BJ (cell line): ENCODE measurements around the gene KMT2B. TPM values are rescaled to one million over a fixed set of nuclear protein-coding genes. Genes with fewer than 3 reads are reported as not detected.
"Not testable (repeated sequence)": the region's sequence is repeated elsewhere in the genome, so short reads cannot be mapped to it uniquely, and the experiment has no call there.

Experiments used
- CTCF ChIA-PET: fragments of 350-600 bp; formaldehyde crosslinking; extraction: SDS; loops from one replicate; lab custom pipeline; 2021; ENCODE audit warnings: antibody characterized with exemption, inconsistent platforms; lab: Yijun Ruan, JAX
- POLR2A ChIA-PET: fragments of 300-600 bp; sonication (Branson Sonifier 250); formaldehyde crosslinking; extraction: SDS; loops from one replicate; lab custom pipeline; 2021; ENCODE audit warnings: antibody characterized with exemption; lab: Charles Lee
- DNase-seq: peaks from one replicate; pipeline ENCODE4 v3.0.0-alpha.2; 2011; ENCODE audit warnings: low read depth
- H3K27me3 ChIP-seq: 2 replicates; pipeline ENCODE4 v1.6.0; 2011; ENCODE audit warnings: low read length; ENCODE audit not compliant: control insufficient read depth, insufficient read depth
- H3K36me3 ChIP-seq: 2 replicates; pipeline ENCODE4 v1.5.1; 2011; ENCODE audit warnings: low read length; ENCODE audit not compliant: control insufficient read depth, insufficient read depth
- H3K4me3 ChIP-seq: 2 replicates; pipeline ENCODE4 v1.5.1; 2011; ENCODE audit warnings: low read depth, mild to moderate bottlenecking, control low read depth, low read length
- polyA plus RNA-seq: library from polyadenylated mRNA; depleted of rRNA; stranded (reverse); fragments of >200 nt; gene quantifications from 2 replicates; pipeline ENCODE4 v1.2.3, GENCODE V29; 2011
- TF ChIP-seq, protein P1 (sequence below): IDR thresholded peaks from 2 replicates; pipeline ENCODE4 v1.5.1; 2011; ENCODE audit warnings: low read depth, mild to moderate bottlenecking, control low read depth, inconsistent platforms, low read length, moderate library complexity; ENCODE audit not compliant: insufficient read depth

The KMT2B gene
- polyA plus RNA-seq, 1 experiment = 13.3 TPM

DNA sequence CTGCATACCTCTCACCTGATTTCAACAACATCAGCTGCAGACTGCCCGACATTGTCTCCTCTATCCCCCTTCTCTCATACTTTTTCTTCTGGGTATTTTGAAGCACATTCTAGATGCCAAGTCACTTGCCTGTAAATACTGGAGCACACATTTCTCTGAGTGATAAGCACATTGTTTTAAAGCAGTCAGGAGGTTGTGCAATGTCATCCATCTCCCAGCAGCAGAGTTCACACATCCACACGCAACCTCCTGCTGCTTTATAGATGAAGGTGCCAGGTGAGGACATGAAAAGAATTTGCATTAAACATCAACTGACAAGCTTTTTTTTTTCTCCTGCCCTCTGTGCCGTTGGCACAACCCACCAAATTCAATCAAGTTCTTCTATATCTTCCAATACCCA lies 46.0 kb upstream of the KMT2B start:
- no peaks in the 10 kb centered on the region for H3K36me3 ChIP-seq
- peaks cover 6% of the 10 kb centered on the region for H3K27me3 ChIP-seq
- DNase-seq = no peak
- CTCF ChIA-PET = no interaction called here
- no peak overlapping the region for H3K4me3 ChIP-seq
- TF ChIP-seq, protein P1, sequence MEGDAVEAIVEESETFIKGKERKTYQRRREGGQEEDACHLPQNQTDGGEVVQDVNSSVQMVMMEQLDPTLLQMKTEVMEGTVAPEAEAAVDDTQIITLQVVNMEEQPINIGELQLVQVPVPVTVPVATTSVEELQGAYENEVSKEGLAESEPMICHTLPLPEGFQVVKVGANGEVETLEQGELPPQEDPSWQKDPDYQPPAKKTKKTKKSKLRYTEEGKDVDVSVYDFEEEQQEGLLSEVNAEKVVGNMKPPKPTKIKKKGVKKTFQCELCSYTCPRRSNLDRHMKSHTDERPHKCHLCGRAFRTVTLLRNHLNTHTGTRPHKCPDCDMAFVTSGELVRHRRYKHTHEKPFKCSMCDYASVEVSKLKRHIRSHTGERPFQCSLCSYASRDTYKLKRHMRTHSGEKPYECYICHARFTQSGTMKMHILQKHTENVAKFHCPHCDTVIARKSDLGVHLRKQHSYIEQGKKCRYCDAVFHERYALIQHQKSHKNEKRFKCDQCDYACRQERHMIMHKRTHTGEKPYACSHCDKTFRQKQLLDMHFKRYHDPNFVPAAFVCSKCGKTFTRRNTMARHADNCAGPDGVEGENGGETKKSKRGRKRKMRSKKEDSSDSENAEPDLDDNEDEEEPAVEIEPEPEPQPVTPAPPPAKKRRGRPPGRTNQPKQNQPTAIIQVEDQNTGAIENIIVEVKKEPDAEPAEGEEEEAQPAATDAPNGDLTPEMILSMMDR = no peak
- POLR2A ChIA-PET = no interaction called here

DNA sequence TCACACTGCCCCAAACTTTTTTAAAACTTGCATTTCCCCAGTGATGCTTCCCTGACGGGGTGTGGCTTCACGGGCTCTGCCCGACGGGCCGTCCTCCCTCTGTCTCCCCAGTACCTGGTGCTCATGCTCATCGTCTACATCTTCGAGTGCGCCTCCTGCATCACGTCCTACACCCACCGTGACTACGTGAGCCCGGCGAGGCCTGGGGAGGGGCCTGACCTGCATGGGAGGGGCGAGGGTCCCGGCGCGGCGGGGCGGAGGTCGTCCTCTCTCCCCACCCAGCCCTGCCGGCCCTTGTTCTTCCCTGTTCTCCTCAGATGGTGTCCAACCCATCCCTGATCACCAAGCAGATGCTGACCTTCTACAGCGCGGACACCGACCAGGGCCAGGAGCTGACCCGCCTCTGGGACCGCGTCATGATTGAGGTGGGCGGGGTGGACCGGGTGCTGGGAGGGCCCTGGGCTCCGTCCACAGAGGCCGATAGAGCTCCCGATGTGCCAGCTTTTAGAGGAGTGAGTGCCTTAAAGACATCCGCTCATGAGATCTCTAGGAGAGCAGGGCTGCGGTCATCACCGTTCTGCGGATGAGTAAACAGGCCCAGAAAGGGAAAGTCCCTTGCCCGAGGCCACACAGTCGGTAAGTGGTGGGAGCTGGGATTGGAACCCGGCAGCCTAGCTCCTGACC lies 44.5 kb upstream of the KMT2B start:
- H3K27me3 ChIP-seq = peaks cover 6% of the 10 kb centered on the region
- ChIA-PET CTCF (interaction anchor here (0.6 to 1.0 kb wide), 3 partner anchors 11 to 38 kb away, joined by 3 to 6 read pairs (median 3); no protein-coding TSS in a partner anchor), POLR2A (interaction anchor here (0.5 kb wide), 1 partner anchor 464 kb away, joined by 4 read pairs; no protein-coding TSS in a partner anchor)
- no peak for DNase-seq
- H3K36me3 ChIP-seq = no peaks in the 10 kb centered on the region
- peak overlapping the region; percentile 39 for H3K4me3 ChIP-seq
- TF ChIP-seq, protein P1 = no peak

DNA sequence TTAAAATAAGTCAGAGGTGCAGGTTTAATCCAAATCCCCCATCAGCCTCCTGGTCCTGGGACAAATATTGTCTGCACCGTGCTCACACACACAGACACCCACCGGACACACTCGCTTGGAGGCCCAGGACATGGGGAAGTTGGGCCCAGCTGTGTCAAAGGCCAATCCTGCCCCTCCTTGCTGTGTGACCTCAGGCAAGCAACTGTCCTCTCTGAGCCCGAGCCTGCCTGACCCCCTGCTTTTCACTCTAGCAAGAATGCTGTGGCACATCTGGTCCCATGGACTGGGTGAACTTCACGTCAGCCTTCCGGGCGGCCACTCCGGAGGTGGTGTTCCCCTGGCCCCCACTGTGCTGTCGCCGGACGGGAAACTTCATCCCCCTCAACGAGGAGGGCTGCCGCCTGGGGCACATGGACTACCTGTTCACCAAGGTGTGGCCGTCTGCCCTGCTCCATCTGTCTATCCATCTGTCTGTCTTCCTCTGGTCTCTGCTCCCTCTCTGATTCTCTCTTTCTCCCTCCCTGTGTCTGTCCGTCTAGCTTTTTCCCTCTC lies 42.1 kb upstream of the KMT2B start:
- no peaks in the 10 kb centered on the region for H3K27me3 ChIP-seq
- no peak for DNase-seq
- TF ChIP-seq, protein P1 = no peak
- ChIA-PET CTCF (no interaction called here), POLR2A (no interaction called here)
- H3K4me3 ChIP-seq = no peak overlapping the region
- no peaks in the 10 kb centered on the region for H3K36me3 ChIP-seq

DNA sequence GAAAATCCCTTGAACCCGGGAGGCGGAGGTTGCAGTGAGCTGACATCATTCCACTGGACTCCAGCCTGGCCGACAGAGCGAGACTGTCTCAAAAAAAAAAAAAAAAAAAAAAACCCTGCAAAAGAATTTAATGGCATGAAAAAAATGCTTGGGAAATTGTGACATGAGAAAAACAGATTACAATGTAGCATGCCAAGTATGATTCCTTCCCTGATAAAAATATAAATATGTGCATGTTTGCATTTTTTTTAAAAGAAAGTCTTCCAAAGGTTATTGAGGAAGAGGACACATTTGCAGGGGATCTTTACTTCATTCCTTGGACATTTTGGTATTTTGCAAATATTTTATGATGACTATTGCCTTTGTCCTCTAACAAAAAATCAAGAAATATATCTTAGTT lies 28.0 kb upstream of the KMT2B start:
- CTCF ChIA-PET = interaction anchor here (1.0 kb wide), 1 partner anchor 130 kb away, joined by 3 read pairs; no protein-coding TSS in a partner anchor
- POLR2A ChIA-PET = no interaction called here
- Histone ChIP-seq H3K4me3 (no peak overlapping the region), H3K36me3 (no peaks in the 10 kb centered on the region), H3K27me3 (no peaks in the 10 kb centered on the region)
- DNase-seq = no peak
- TF ChIP-seq, protein P1 = no peak

DNA sequence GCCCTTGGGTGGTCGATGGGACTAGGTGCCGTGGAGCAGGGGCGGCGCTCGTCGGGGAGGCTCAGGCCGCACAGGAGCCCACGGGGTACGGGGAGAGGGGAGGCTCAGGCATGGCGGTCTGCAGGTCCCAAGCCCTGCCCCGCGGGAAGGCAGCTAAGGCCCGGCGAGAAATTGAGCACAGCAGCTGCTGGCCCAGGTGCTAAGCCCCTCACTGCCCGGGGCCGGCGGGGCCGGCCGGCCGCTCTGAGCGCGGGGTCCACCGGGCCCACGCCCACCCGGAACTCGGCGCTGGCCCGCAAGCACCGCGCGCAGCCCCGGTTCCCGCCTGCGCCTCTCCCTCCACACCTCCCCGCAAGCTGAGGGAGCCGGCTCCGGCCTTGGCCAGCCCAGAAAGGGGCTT lies 26.7 kb upstream of the KMT2B start:
- DNase-seq, POLR2A ChIA-PET, H3K36me3 ChIP-seq, H3K4me3 ChIP-seq, H3K27me3 ChIP-seq: not testable (repeated sequence)
- CTCF ChIA-PET = interaction anchor here (2.9 kb wide), 1 partner anchor 129 kb away, joined by 16 read pairs; no protein-coding TSS in a partner anchor
